ENCODE data around the gene ZNF765.
A peak's percentile ranks its signal among the peaks of the same experiment; 100 is the strongest.
"Not testable (repeated sequence)": the region's sequence is repeated elsewhere in the genome, so short reads cannot be mapped to it uniquely, and the experiment has no call there.

ZNF765 gene

DNA sequence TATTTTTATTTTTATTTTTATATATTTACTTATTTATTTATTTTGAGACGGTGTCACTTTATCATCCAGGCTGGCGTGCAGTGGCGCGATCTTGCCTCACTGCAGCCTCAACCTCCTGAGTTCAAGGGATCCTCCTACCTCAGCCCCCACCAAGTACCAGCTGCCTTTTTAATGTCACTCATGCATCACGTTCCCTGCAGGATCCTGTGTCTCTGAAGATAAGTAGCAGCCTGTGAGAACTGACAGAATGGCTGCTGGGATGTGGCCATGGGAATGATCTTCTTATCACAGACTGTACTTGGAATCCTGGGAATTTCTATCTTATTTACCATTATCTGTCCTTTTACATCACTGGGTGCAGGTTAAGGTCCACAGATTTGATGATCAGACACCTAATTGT lies 27.6 kb downstream of the ZNF765 start:
- Histone ChIP-seq H3K4me3 (no peak overlapping the region), H3K27me3 (no peaks in the 10 kb centered on the region), H3K9ac (no peak overlapping the region), H3K27ac (no peak overlapping the region), H3K9me3 (peaks cover 5% of the 10 kb centered on the region; the same call in 1 of the 2 replicates), H3K36me3 (no peaks in the 10 kb centered on the region), H4K20me1 (no peaks in the 10 kb centered on the region), H3K4me1 (no peaks in the 10 kb centered on the region), H3K4me2 (no peak overlapping the region)
- no peak for TF ChIP-seq Cebpa-rat (IDR thresholded peaks at IDR 0.05)

DNA sequence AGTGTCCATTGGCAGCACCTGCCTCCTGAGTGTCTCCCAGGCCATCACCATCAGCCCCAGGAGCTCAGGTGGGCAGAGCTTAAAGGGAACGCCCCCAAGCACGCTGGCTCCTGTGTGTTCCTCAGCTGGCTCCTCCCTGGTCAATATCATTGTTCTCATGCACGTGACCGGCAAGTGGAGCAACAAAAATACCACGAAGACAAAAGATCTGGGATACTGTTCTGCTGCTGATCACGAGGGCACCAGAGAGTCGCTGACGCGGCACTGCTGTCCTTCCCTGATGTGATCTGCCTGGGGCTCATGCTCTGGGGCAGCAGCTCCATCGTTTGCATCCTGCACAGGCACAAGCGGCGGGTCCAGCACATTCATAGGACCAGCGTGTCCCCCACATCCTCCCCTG lies 28.1 kb downstream of the ZNF765 start:
- H3K4me2 ChIP-seq, H3K27me3 ChIP-seq, H3K4me3 ChIP-seq, H3K4me1 ChIP-seq, H3K36me3 ChIP-seq, H3K9ac ChIP-seq, H4K20me1 ChIP-seq, H3K27ac ChIP-seq, H3K9me3 ChIP-seq: not testable (repeated sequence)

- H3K4me1 ChIP-seq, H3K4me2 ChIP-seq: not testable (repeated sequence)
These were observed 28.7 kb downstream of the ZNF765 start for GRCh38 chr19:53423680-53424079.

DNA sequence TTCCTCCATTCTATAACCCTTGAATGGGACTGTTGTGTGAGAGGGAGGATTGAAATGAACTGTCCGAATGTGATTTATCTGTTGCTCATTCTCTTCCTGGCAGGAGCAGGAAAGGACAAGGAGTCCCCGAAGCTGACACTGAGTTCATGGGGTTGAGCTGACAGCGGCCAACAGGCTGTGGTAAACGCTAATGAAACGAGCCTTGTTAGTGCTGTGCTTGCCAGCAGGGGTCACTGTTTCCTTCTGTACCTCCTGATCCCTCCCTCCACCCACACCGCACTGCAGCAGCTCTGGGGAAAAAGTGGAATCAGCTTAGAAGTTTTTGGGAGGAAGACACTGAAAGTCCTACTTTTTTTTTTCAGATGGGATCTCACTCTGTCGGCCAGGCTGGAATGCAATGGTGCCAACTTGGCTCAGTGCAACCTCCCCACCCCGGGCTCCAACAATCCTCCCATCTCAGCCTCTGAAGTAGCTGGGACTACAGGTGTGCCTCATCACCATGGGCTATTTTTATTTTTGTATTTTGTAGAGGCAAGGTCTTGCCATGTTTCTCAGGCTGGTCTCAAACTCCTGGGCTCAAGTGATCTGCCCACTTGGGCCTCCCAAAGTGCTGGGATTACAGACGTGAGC lies 30.1 kb downstream of the ZNF765 start:
- Histone ChIP-seq H3K27ac (no peak overlapping the region), H3K4me1 (no peaks in the 10 kb centered on the region)

More at GRCh38 chr19:53423680-53424079, 28.7 kb downstream of the ZNF765 start:
- H3K36me3 ChIP-seq, H3K4me3 ChIP-seq, H3K27ac ChIP-seq, H3K27me3 ChIP-seq, H3K9me3 ChIP-seq, H3K9ac ChIP-seq, H4K20me1 ChIP-seq: not testable (repeated sequence)

GRCh38 chr19:53431399-53432087 lies 36.6 kb downstream of the ZNF765 start, which contains the start of gene ZNF761:
ZNF761 (plus strand) TSS chr19:53431984; CDS start chr19:53447269, 15,285 bp downstream.
- H3K9ac ChIP-seq = peak within 1 kb of the TSS; percentile 92
- no peak for TF ChIP-seq Cebpa-rat (IDR thresholded peaks at IDR 0.05)

More for the DNA sequence above, 30.1 kb downstream of the ZNF765 start:
- Histone ChIP-seq H3K9ac (no peak overlapping the region), H3K4me3 (no peak overlapping the region), H3K4me2 (no peak overlapping the region), H3K36me3 (no peaks in the 10 kb centered on the region), H4K20me1 (no peaks in the 10 kb centered on the region), H3K27me3 (no peaks in the 10 kb centered on the region), H3K9me3 (0 out of 2 replicates have a peak, but pooled peaks cover 5% of the 10 kb centered on the region)
- no peak for TF ChIP-seq Cebpa-rat (IDR thresholded peaks at IDR 0.05)

DNA sequence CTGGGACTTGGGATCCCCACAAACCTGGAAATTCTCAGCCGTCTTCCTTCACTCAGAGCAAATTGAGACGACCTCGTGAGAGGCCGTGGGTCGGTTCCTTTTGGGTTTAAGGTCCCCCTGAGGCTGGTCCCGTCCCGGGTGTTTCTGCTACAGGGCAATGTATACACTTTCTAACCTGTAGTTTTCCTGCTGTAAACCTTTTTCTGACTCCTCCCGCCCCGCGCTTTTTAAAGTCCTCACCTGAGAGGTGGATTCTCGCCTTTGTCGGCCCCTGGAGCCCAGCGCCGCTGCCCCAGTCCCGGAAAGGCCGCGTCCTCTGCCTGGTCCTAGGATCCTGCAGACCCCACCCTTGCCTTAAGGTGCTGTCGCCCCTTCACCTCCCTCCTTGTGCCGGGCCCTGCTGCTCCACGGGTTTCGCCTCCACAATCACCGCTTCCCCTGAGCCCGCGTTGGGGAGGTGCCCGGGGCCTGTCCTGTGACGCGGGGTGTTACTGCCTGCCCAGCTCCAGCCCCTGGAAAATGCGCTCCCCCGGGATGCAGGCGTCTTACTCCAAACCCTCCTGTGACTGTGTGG lies 37.2 kb downstream of the ZNF765 start:
- TF ChIP-seq Cebpa-rat (IDR thresholded peaks at IDR 0.05) = no peak
- H3K27ac ChIP-seq = peak overlapping the region; percentile 86
- no peaks in the 10 kb centered on the region for H4K20me1 ChIP-seq
- H3K4me3 ChIP-seq = peak overlapping the region; percentile 93
- H3K9ac ChIP-seq = peak overlapping the region; percentile 92
- peak overlapping the region; percentile 86 for H3K4me2 ChIP-seq
- peaks cover 24% of the 10 kb centered on the region for H3K9me3 ChIP-seq
- no peaks in the 10 kb centered on the region for H3K27me3 ChIP-seq
- H3K36me3 ChIP-seq = peaks cover 38% of the 10 kb centered on the region
- peaks cover 14% of the 10 kb centered on the region for H3K4me1 ChIP-seq

More at GRCh38 chr19:53431399-53432087, 36.6 kb downstream of the ZNF765 start, which contains the start of gene ZNF761:
- no peaks in the 10 kb centered on the region for H4K20me1 ChIP-seq
- peaks cover 14% of the 10 kb centered on the region for H3K4me1 ChIP-seq
- peaks cover 19% of the 10 kb centered on the region for H3K9me3 ChIP-seq
- peak within 1 kb of the TSS; percentile 87 for H3K4me2 ChIP-seq
- H3K27me3 ChIP-seq = no peaks in the 10 kb centered on the region
- peaks cover 31% of the 10 kb centered on the region for H3K36me3 ChIP-seq
- peak within 1 kb of the TSS; percentile 86 for H3K27ac ChIP-seq
- H3K4me3 ChIP-seq = peak within 1 kb of the TSS; percentile 93

GRCh38 chr19:53443809-53444208 lies 48.9 kb downstream of the ZNF765 start:
- H3K27ac ChIP-seq, H3K9ac ChIP-seq, H3K4me3 ChIP-seq, H4K20me1 ChIP-seq, H3K27me3 ChIP-seq, H3K4me2 ChIP-seq, H3K4me1 ChIP-seq: not testable (repeated sequence)
- Histone ChIP-seq H3K9me3 (peaks cover 77% of the 10 kb centered on the region), H3K36me3 (peaks cover 97% of the 10 kb centered on the region)

- H3K9ac ChIP-seq, H3K27ac ChIP-seq, H3K4me1 ChIP-seq, H3K27me3 ChIP-seq, H3K4me3 ChIP-seq, H4K20me1 ChIP-seq, H3K4me2 ChIP-seq: not testable (repeated sequence)
- Histone ChIP-seq H3K9me3 (peaks cover 78% of the 10 kb centered on the region), H3K36me3 (peaks cover 98% of the 10 kb centered on the region)
These were observed 52.2 kb downstream of the ZNF765 start for GRCh38 chr19:53447196-53447595.

DNA sequence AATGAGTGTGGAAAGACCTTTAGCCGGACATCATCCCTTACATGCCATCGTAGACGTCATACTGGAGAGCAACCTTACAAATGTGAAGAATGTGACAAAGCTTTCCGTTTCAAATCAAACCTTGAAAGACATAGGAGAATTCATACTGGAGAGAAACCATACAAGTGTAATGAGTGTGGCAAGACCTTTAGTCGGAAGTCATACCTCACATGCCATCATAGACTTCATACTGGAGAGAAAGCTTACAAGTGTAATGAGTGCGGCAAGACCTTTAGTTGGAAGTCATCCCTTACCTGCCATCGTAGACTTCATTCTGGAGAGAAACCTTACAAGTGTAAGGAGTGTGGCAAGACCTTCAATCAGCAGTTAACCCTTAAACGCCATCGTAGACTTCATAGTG lies 60.9 kb downstream of the ZNF765 start:
- peaks cover 89% of the 10 kb centered on the region for H3K9me3 ChIP-seq
- no peaks in the 10 kb centered on the region for H3K4me1 ChIP-seq
- H3K27me3 ChIP-seq = no peaks in the 10 kb centered on the region
- peak overlapping the region; percentile 9 for H3K4me3 ChIP-seq
- TF ChIP-seq Cebpa-rat (IDR thresholded peaks at IDR 0.05) = no peak
- H4K20me1 ChIP-seq = no peaks in the 10 kb centered on the region
- H3K36me3 ChIP-seq = peaks cover 85% of the 10 kb centered on the region
- H3K9ac ChIP-seq = no peak overlapping the region
- H3K4me2 ChIP-seq = no peak overlapping the region
- no peak overlapping the region for H3K27ac ChIP-seq

- H4K20me1 ChIP-seq, H3K27ac ChIP-seq, H3K27me3 ChIP-seq, H3K4me3 ChIP-seq, H3K4me2 ChIP-seq, H3K9ac ChIP-seq, H3K4me1 ChIP-seq: not testable (repeated sequence)
- H3K9me3 ChIP-seq = peaks cover 69% of the 10 kb centered on the region
- peaks cover 41% of the 10 kb centered on the region for H3K36me3 ChIP-seq
These were observed 65.3 kb downstream of the ZNF765 start for GRCh38 chr19:53460131-53460721.
